Measurements from ENCODE around the gene PTMS.
"Not testable (repeated sequence)": the region's sequence is repeated elsewhere in the genome, so short reads cannot be mapped to it uniquely, and the experiment has no call there.

Gene PTMS, protein sequence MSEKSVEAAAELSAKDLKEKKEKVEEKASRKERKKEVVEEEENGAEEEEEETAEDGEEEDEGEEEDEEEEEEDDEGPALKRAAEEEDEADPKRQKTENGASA

DNA sequence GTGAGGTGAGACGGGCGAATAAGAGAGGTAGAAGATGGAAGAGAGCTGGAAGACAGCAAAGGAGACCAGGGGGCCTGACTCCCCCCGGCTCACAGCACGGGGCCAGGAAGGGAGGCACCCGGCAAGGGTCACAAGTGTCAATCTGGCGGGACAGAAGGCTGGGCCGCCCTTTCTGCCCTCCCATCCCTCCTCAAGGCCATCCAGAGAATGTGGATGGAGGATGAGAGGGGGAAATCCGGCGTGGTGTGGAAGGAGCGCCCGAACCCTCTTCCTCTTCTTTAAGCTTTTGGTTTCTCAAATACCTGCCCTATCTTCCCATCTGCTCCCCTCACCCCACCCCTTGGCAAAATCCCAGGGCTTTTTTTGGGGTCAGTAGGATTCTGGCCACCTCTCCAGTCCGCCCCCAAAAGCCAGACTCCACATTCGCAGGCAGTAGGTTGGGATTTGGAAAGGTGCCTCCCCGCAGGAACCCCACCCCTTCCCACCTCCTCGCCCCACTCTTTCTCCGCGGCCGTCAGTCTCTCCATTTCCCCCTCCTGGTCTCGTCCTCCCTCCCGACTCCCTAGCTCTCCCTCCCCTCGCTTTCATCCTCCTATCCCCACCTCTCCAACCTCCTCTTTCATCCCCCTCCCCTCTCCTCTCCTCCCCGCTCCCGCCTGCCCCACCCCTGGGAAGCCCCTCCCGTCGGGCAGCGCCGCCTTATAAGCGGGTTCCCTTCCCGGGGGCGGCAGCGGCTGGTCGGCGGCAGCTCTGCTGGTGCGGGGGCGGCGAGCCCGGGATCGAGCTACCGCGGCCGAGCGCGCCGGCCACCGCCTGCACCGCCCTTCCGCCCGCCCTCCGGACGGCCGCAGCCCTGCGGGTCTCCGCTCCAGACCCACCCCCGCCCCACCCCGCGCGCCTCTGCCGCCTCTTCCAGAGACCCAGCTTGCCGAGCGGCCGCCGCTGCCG, at the start of gene PTMS:
TSS of gene PTMS (plus strand) at position 730 of the 948 bp plus-strand sequence. CDS start 343 bp downstream, outside the sequence.
- no peak for DNase-seq

DNA sequence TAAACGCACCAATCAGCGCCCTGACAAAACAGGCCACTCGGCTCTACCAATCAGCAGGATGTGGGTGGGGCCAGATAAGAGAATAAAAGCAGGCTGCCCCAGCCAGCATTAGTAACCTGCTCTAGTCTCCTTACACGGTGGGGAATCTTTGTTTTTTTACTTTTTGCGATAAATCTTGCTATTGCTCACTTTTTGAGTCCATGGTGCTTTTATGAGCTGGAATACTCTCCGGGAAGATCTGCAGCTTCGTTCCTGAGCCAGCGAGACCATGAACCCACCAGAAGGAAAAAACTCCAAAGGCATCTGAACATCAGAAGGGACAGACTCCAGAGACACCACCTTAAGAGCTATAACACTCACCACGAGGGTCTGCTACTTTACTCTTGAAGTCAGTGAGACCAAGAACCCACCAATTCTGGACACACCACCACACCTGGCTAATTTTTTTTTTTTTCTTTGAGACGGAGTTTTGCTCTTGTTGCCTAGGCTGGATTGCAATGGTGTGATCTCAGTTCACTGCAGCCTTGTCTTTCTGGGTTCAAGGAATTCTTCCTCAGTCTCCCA, 49.2 kb upstream of the PTMS start:
- no peak for DNase-seq

DNA sequence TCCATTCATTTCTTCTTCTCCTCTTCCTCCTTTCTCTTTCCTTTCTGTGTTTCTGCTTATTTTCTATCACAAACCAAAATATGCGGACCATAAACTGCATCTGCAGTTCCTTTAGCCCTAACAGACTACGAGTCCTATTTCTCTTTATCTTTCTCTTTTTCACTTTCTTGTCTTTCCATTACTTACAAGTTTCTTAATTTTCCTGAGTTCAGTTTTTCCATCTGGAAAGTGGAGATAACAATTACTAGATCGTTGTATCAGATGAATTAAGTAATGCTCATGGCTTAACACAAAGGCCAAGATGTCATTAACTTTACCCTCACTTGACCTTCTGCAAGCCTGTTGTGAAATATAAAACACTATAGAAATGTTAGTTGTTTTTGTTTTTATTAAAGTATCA, 43.3 kb upstream of the PTMS start:
- DNase-seq = no peak

DNA sequence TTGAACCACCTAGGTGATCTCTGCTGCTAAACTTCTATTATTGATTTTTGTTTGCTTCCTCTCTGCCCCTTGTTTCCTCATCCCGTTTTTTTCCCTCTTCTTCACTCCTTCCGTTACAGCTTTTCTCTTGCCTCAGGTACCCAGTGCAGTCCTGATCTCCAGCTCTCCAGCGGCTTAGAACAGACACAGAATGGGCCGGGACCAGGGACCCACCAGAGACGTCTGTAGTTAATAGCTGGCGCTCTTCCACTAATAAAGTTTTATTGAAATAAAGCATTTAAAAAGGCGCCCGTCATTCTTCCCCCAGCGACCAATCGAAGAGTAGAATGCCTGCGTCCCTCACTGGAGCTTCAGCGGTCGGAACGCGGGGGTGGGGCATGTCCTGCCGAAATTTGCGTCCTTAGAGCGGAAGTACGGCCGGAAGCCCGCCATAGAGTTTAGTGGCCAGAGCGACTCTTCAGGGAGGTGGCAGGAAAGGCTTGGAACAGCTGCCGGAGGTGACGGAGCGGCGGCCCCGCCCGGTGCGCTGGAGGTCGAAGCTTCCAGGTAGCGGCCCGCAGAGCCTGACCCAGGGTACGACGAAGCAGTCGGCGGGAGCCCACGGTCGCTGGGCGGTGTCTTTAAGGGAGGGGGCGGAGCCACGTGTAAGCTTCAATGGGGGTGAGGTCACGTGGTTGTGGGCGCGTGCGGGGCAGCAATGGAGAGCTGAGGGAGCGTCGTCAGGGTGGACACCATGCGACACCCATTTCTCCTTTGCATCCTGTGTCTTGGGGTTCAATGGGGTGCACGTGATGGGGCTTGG, 42.4 kb upstream of the PTMS start, which contains the start of gene COPS7A:
TSS of gene COPS7A (plus strand) at position 440 of the 802 bp plus-strand sequence. CDS start 611 bp downstream, outside the sequence.
- peak; percentile 98 to 99 for DNase-seq

DNA sequence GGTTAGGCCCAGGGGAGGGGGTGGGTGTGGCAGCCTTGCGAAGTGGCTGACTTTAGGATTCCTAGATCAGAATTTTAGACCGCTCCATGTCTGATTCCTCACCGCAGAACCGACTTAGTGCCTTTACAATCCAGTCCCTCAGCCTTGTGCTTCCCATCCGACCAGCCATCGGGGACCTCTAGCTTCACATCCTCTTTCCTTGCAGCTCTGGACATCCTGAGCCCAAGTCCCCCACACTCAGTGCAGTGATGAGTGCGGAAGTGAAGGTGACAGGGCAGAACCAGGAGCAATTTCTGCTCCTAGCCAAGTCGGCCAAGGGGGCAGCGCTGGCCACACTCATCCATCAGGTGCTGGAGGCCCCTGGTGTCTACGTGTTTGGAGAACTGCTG, 41.8 kb upstream of the PTMS start:
- peak in 1 of 2 donors; percentile 22 for DNase-seq

DNA sequence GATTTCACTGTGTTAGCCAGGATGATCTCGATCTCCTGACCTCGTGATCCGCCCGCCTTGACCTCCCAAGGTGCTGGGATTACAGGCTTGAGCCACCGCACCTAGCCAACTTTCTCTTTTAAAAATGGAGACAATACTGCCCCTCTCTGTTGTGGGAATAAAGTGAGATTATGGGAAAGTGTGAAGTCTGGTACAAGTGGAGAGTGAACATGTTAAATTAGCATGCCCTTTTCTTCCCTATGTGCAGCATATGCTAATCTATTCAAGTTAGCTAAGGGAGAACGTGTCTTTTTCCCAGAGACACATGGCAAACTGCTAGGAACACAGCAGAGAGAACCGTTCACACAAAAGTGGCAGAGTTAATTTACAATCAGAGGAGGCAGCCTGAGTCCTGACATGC, 40.8 kb upstream of the PTMS start:
- no peak for DNase-seq

DNA sequence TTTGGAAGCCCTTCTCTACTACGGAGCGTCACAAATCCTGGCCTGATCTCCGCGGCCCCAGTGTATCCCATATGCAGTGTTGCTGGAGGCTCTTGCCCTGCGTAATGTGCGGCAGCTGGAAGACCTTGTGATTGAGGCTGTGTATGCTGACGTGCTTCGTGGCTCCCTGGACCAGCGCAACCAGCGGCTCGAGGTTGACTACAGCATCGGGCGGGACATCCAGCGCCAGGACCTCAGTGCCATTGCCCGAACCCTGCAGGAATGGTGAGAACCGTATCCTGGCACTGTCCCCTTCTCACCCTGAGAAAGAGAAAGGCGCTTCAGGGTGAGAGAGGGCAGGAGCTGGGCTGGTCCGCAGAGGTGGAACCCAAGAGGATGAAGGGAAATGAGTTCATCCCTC, 37.0 kb upstream of the PTMS start:
- no peak for DNase-seq

DNA sequence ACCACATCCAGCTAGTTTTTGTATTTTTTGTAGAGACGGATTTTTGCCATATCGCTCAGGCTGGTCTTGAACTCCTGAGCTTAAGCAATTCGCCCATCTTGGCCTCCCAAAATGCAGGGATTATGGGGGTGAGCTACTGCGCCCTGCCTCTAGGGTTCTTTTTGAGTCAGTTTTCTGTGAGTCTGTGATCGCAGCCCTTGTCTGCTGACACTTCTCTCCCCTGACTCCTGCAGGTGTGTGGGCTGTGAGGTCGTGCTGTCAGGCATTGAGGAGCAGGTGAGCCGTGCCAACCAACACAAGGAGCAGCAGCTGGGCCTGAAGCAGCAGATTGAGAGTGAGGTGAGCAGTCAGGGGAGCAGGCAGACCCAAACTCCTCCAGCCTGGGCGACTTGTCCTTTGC, 36.0 kb upstream of the PTMS start:
- DNase-seq = no peak

DNA sequence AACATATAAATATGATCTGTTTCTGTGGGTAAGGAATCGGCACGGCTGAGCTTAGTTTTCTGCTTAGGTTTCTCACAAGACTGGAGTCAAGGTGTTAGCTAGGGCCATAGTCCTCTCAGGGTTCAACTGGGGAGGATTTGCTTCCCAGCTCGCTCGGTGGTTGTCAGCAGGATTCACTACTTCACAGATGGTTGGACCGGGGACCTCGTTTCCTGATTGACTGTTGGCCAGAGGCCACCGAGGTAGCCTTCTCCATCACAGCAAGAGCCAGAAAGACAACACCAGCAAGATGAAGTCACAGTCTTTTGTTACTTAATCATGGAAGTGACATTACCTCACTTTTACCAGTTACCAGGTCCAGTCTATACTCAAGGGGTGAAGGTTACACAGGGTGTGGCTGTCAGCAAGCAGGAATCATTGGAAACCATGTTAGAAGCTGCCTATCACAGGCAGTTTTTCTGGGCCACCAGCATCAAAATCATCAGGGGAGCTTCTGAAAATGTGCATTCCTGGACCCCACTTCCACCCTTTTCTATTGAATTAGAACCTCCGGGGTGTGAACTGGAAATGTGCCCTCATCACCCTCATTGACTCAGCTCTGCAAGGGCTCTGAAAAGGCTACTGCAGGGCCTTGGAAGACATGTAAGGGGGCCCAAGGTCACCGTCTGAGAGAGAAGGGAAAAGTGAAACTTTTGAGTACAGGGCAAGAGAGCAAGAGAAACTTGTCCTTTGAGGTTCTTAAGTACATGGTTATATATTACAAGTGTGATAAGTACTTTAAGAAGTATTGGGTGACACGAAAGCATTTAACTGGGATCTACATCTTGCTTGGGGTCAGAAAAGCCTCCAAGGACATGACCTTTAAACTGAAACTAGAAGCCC, 31.4 kb upstream of the PTMS start:
- no peak for DNase-seq

DNA sequence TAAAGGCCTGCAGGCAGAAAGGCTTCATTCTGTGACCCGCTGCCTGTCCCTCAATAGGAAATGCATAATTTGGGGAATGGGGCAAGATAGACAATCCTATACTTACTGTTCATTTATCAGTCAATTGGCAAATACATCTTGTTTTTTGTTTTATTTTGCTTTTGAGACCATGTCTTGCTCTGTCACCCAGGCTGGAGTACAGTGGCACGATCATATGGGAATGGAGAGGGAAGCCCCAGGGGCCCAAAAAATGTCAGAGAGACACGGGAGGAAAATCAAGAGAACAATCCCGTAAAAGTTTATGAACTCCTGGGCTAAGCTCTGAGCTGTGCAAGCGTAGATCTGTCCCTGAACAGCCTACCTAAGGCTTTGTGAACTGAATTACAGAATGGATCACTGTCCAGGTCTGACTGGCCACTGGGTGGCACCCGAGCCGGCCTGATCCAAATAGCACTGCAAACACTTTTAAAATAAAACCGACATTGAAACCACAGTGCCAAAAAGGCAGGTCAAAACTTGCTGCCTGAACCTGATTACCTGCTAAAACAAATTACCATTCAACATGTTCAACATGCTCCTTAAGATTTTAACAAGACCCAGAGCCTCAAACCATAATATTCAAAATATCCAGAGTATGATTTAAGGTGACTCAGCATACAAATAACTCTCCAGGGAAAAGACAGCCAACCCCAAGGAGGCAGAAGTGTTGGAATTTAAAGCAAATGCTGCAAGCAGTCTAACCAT, 30.5 kb upstream of the PTMS start:
- DNase-seq = peak; percentile 48 to 54

DNA sequence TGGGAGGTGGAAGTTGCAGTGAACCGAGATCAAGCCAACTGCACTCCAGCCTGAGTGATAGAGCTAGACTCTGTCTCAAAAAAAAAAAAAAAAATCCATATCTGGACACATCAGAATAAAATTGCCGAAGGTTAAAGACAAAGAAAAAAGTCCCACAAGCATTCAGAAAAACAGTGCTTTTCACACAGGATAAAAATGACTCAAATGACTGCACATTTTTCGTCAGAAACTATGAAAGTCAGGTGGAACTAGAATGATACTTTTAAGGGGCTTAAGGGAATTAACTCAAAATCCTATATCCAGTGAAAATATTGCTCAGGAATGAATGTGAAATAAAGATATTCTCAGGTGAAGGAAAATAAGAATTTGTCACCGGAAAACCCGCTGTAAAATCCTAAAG, 29.4 kb upstream of the PTMS start:
- DNase-seq = no peak

DNA sequence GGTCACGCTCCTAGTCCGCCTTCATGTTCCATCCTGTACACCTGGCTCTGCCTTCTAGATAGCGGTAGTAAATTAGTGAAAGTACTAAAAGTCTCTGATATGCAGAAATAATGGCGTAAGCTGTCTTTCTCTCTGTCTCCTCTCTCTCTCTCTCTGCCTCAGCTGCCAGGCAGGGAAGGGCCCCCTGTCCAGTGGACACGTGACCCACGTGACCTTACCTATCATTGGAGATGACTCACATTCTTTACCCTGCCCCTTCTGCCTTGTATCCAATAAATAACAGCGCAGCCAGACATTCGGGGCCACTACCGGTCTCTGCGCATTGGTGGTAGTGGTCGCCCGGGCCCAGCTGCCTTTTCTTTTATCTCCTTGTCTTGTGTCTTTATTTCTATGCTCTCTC, 24.1 kb upstream of the PTMS start:
- DNase-seq = not testable (repeated sequence)

DNA sequence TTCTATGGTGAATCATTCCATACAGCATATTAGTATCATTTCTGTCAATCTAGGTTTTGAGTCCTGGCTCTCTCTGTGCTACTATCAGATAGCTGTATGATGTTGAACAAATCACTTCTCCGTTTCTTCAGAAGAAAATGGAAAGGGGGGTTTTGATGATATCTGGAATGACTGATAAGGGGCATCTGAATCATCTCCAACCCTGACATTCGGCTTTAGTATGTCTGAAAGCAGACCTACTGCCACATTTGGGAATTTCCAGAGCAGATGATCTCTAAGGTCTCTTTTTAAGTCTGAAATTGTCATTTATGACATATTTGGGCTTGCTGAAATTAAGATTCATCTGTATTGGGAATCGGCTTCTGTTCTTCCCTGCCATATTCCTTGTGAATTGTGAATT, 23.3 kb upstream of the PTMS start:
- no peak for DNase-seq

DNA sequence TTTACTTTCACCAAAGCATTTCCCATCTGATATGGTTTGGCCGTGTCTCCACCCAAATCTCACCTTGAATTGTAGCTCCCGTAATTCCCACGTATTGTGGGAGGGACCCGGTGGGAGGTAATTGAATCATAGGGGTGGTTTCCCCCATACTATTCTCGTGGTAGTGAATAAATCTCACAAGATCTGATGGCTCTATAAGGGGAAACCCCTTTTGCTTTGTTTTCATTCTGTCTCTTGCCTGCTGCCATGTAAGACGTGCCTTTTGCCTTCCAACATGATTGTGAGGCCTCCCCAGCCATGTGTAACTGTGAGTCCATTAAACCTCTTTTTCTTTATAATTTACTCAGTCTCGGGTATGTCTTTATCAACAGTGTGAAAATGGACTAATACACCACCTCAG, 22.9 kb upstream of the PTMS start:
- not testable (repeated sequence) for DNase-seq

DNA sequence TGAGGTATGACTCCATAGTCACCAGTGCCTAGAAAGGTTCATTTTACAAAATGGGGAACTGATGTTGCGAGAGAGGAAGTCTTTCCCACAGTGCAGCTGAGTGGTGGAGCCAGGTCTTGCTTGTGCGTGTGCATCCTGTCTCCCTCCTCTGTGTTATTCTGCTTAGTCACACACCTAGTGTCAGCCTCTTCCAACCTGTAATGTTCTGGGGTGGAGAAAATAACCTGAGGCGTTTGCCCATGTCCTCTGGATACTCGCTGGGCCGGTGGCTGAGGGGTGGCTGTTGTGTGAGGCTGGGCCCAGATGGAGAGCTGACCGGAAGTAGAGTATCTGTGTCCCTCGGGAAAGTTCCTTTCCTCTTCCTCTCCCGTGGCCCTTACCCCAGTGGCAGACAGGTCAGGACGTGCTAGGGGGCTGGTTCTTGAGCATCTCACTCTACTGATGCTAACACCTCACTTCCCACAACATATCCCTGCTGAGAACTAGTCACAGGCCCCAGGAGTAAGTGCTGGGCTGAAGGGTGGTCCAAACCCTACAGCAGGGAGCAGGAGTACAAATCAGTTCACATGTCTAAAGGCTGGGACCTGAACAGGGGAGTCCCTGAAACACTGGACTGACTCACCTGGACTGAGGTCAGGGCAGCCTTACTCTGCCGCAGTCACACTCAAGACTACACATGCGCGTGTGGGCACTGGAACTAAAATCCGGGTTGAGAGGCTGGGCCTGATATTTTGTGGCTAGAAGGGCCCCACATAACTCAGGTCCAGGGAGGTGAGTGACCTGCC, 20.2 kb upstream of the PTMS start:
- DNase-seq = peak in 1 of 2 donors; percentile 68

DNA sequence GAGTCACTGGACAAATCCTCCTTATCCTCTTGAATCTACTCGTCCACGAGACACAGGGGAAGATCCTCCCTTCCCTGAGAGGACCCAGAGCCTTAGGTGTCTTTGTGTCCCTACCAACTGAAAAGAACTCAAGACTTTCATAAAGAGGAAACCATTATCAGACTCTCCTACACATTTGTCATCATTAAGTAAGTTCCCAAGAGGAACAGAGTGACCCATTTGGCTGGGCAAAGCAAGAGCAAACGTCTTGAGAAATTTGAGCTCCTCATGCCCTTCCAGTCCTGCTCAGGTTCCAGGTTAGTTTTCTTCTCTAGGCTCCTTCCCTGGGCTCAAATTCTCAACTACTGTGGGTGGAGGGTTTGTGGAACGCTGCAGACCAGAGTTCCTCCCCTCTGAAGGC, 18.9 kb upstream of the PTMS start:
- DNase-seq = no peak

DNA sequence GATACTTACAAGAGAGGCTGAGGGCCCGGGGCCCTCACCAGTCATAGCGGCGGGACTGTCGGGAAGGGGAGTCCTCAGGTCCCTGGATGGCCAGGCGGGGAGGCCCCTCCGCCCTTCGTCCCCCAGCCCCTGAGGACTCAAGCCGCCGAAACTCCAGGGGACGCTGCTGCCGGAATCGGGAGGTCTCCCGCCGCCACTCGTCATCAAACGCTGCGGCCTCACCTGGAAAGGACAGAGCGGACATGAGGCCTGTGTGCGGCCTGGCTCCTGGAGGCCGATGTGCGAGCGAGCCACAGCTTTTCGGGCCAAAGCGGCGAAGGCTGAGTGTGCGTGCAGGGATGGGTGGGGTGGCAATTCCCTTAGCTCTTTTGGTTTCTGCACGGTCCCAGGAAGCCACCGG, 17.4 kb upstream of the PTMS start:
- no peak for DNase-seq

DNA sequence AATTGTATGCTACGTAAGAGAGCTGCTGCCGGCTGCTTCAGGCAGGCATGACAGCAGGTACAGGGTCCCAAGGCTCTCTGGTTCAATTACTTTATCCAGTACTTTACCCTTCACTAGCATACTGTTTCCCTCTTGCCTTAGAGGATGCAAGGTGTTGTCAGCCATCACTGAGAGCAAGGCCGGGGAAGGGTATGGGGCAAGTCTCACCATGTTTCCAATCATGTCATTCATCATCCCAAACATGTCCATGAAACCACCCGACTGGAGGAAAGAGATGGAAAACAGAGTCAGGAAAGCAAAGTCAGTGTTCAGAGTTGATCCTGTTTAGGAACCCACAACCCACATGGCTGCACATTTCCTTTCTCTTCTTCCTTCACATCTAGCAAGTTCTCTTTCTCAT, 15.7 kb upstream of the PTMS start:
- no peak for DNase-seq

DNA sequence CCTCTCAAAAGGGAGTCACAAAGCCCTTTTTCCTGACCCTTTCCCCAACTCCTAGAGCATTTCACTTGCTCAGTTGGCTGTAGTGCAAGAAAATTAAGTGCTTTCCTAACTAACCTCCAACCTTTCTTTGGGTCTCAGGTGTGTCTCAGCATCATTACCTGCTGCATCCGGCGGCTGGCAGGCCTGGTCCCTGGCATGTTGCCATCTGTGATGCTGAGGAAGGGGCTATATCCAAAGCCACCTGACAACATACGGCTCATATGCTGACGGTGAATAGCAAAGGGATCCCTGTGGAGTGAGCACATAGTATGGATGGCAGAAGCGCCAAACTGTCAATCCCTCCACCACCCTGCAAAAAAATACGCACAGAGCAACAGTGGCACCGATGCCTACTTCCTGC, 14.4 kb upstream of the PTMS start:
- DNase-seq = no peak

DNA sequence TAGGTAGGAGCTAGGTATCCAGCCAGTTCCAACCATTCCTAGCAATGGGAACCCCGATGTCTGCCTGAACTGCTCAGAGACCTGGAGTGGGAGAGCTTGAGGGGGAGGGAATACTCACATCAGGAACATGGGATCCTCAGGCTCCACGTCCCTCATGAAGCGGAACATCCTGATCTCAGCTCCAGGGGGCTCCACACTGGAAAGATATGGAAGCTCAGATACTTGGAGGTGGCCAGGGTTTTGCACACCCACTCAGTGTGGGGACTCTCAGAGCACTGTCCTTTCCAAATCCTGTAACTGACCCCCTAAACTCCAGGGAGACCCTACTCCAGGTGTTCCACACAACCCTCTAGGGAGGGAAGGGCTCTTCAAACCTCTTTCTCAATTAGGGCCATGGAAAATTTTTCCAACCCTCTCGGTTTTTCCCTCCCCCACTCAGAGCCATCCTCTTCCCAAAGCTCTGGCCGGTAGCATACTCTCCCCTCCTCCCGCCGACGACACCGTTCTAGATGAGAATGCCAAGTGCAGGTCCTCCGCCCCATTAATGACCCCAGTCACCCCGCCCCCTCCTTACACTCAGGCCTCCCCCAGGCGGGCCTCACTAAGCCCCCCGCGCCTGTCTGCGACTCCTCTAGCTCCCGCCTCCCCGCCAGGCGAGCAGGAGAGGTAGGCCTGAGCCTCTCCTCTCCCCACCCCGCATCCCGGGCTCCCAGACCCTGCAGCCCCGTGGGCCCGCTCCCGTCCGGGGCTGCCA, 13.8 kb upstream of the PTMS start:
- DNase-seq = no peak

All from CD4-positive, alpha-beta T cell treated with Interleukin-1 beta for 1 hour (primary cell).